ENCODE measurements around the gene ARF1. TPM values are rescaled to one million over a fixed set of nuclear protein-coding genes. Genes with fewer than 3 reads are reported as not detected.
"Not testable (repeated sequence)": the region's sequence is repeated elsewhere in the genome, so short reads cannot be mapped to it uniquely, and the experiment has no call there.

The ARF1 gene
- total RNA-seq, 1 donor from 2014 or later = 152 TPM

DNA sequence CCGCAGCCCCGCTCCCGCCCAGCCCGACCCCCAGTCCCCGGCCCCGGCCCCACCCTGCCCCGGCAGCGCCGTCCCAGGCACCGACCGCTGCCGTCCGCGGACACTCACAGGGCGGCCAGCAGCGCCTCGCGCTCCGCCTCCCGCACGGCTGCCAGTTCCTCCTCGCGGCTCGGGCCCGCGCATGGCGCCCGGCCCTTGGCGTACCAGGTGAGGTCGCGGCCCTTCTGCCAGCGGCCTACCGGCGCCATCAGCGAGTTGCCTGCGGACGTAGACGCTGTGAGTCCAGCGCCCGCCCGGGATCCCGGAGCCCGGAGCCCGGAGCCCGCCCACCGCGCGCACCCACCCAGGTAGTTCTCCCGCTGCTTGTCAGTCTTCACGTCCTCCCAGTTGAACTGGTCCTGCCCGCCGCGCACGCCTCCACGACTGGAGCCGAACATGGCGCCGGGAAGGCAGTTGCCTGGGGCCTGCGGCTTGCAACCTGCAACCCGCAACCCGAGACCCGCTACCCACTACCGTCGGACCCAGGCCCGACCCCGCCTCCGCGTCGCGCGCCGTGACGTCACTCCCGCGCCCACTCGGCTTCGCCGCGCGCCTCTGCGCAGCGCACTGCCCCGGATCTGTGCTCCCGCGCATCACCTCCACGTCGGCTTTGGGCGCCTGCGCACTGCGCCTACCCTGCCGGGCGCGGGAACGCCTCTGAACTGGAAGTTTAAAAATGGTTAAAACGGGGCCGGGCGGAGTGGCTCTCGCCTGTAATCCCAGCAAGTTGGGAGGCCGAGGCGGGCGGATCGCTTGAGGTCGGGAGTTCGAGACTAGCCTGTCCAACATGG is 20.5 kb downstream of the ARF1 start, which contains the start of gene C1orf35:
Gene C1orf35, minus strand, starts transcription at position 535 of the 830 bp plus-strand sequence. Its CDS starts 98 bp downstream, at position 437.
- DNase-seq = peak; percentile 98

DNA sequence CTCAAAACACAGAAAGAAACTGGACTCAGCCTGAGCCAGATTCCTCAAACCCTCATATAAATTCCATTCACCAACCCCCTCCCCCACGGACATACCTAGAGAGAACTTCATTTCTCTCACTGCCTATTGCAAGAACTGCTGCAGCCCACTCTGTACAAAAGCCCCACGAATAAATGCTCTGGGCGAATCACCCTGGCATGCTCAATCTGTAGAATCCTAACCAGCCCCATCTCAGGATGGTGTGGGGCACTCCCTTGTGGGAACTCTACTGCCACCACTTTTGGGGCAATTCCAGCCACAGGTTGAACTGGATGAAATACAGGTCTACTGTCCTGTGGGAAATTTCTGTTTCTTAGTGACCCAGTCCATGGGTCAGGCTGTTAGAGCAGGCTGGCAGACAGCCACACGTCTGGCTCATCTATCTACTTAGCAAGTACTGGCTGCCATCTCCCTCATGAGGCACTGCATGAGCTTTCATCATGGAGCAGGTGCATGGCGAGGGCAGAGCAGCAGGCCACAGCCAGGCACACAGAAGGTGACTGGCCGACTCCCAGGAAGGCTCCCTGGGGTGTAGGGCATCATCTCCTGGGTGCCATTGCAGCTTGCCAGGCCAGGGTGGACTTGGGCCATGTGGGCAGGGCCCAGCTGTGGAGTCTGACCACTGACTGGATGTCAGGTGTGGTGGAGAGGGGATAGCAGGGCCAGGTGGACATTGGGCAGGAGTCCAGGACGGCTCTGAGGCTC is 22.2 kb downstream of the ARF1 start:
- no peak for DNase-seq

DNA sequence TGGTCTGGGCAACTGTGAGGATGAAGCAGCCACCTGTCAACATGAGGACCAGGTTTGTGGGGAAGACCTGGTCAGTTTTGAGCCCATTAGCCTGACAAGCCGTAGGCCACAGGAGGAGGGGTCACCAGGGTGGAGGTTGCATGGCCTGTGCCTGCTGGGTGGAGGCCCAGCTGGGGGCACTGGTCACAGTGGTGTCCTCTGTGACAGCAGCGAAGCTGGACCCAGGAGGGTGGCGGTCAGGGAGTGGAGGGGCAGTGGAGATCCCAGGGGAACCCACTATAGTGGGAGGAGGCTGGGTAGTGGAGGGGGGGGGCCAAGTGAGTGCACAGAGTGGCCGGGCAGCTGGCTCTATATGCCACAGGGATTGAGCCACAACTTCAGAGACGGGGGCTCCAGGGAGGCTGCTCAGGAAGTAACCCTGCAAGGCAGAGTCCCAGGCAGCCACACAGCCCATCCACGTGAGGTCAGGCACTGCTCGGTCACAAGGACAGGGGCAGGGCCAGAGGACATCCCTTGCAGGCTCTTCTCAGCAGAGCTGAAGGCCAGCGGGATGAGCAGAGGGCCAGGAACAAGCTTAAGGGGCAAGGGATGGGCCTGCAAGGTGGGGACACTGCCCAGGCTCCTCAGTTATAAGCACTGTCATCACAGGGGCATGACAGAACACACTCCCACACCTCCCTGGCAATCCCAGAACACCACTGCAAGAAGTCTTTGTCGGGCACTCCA is 22.9 kb downstream of the ARF1 start:
- no peak for DNase-seq

DNA sequence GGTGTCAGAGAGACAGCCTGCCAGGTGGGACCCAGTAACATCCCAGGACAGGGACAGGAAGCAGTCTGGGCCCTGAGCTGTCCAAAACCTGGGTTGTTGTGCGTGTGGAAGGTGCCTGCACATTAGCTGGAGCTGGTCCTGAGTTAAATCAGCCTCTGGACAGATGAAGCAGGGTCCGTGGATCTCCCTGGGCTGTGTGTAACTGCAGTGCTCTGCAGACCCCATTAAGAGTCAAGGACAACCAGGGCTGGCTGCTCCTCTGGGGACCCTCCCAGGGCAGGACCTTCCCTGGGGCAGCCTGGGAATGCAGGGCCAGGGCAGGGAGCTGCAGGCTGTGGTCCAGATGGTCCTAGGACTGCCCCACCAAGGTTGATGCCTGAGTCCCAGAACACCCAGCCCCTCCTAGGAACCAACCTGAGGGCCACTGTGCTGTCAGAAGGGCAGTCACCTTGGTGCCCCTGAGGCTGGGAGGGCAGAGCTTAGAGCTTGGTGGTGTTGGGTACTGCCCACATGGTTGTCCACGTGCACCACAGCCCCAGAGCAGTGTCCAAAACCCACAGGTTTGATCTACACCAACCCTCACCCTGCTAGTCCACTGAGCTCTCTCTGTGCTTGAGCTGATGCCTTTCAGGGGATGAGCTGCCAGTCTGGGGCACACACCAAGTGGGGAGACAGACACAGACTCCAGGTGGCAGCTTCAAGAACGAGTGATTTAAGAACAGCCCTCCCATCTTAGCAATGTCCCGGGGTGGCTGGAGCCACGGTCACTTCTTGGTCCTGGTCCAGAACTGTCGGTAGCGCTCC is 23.7 kb downstream of the ARF1 start:
- DNase-seq = no peak

DNA sequence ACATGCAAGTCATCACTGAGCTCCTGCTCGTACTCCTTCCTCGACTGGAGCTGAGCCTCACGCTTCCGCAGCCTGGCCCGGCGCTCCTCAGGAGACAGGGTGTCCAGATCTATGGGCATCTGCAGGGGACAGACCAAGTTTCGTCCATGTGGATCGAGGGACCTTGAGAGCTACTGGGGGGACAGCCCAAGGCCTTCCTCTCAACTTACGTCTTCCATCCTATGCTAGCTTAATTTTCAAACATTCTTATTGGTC is 24.2 kb downstream of the ARF1 start:
- no peak for DNase-seq

DNA sequence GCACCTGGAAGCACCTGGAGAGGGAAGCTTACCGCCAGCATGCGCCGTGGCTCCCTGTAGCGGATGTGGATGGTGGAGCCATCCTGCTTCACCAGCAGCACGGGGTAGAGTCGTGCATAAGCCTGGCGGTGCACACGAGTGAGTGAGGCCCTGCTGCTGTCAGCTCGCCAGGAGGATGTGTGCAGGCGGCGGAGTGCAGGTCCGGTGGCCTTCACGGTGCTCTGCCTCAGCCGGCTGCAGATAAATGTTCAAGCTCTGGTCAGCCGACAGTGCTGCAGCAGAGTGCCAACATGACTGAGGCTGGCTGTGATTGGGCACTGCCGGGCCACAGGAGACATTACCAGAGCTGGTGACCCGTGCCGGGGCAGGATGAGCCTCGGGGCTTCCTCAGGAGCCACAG is 25.1 kb downstream of the ARF1 start:
- DNase-seq = no peak

DNA sequence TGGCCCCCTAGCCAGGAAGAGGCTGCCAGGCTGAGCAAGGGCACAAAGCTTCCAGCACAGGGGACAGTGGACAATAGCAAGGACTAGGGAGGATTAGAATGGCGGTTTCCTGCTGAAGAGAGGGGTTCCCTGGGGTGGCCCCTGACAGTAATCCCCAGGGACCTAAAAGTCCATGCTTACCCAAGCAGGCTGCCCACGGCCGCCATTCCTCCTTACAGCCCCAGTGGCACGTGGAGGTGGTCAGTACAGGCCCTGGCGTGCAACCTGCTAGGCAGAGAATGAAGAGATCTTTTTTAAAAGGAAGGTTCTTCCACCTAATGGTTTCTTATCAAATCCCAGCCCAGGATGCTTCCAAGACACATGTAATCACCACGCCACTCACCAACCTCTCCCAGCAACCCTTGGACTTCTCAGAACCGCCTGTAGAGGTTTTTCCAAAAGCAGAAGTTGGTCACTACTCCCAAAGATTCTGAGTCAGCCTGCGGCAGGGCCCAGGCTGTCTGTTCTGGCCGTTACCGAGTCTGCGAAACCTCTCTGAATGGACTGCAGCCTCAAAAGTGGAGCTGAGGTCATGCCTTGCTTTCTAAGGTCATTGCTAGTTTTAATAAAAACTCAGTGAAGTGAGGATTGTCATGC is 25.7 kb downstream of the ARF1 start:
- no peak for DNase-seq

DNA sequence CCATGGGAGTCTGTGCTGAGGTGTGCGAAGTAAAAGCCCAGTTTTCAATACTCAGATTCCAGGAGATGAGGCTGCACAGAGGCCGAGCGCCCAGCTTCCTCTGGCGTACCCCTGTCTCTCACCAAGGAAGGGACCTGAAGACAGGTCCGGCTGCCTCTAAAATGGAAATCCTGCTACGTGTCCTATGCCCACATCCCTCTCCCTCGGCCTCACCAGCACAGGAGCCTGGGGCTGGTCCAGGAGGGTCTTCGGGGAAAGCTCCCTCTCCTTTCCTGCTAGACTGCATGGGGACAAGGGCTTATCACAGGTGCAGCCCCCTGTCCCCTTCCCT is 26.2 kb downstream of the ARF1 start:
- DNase-seq = no peak

DNA sequence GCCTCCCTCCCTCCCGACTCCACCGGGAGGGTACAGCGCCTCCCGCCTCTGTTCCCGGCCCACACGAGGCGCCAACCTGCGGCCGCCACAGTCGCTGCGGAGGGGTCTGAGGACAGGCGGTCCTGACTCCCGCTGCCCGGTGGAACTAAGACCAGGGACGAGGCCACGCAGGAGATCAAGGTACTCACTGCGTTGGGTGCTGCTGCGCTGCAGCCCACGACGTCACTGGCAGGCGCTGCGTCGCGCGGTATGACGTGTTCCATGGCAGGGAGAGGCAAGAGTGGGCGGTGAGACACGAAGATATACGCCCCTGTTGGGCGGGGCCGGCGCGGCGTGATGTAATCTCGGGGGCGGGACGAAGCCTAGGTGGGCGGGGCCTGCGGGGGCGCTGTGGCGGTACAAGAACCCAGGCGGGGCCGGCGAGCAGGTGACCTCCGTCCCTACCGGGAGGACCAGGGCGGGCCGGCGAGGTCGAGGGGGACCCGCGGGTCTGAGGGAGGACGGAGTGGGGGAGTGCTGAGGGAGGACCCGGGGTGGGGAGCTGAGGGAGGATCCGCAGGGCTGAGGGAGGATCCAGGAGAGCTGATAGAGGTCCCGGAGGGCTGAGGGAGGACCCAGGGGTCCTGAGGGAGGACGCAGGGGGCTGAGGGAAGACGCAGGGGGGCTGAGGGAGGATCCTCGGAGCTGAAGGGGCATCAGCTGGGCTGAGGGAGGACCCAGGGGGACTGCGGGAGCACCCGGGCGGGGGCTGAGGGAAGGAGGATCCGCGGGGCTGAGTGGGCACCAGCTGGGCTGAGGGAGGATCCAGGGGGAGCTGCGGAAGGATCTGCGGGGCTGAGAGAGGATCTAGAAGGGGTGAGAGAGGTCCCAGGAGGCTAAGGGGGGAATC is 26.8 kb downstream of the ARF1 start, which contains the start of gene MRPL55:
Gene MRPL55, minus strand, starts transcription at position 227 of the 889 bp plus-strand sequence. CDS start 1,039 bp downstream, outside the sequence.
- DNase-seq = peak; percentile 99

DNA sequence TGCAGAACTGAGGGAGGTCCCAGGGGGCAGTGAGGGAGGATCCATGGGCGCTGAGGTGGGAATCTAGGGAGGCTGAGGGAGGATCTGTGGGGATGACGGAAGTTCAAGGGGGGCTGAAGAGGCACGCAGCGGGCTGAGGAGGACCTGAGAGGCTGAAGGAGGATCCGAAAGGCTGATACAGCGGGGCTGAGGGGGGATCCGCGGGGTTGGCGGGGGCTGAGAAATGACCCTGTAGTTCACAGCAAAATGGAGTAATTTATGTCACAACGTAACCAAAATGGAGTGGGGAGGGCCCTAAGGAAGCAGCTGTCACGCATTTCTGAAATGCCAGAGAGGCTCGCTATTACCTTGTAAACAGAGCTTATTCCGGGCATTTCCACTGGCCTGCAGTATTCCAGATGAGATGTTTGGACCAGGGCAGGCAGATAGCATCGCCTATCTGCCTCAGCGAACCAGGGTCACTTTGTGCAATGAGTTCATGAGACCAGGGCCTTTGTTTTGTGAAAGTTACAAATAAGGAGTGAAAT is 27.5 kb downstream of the ARF1 start:
- DNase-seq = peak; percentile 45

DNA sequence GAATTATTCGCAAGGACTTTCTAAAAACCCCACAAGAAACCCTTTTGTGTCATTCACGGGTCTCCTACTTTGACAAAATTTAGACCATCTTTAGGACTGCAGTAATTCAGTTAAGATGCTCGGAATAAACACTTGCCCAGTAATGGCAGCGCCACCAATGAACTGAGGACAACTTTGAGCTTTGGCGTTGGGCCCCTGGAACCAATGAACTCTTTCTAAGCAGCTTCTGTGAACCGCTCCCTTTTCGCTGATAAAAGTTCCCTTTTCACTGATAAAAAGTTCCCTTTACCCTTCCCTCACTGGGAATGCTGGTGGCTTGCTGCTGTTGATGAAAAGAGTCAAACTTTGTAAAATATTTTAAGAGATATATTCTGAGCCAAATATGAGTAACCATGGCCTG is 28.0 kb downstream of the ARF1 start:
- no peak for DNase-seq

DNA sequence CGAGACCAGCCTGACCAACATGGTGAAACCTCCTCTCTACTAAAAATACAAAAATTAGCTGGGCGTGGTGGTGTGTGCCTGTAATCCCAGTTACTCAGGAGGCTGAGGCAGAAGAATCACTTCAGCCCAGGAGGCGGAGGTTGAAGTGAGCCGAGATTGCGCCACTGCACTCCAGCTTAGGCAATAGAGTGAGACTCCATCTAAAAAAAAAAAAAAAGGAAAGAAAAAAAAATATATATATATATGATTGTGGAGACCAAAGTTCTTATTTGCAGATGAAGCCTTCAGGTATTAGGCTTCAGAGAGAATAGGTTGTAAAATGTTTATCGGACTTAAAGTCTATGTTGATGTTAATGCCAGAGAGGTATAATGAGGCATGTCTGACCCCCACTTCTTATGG is 28.8 kb downstream of the ARF1 start:
- not testable (repeated sequence) for DNase-seq

DNA sequence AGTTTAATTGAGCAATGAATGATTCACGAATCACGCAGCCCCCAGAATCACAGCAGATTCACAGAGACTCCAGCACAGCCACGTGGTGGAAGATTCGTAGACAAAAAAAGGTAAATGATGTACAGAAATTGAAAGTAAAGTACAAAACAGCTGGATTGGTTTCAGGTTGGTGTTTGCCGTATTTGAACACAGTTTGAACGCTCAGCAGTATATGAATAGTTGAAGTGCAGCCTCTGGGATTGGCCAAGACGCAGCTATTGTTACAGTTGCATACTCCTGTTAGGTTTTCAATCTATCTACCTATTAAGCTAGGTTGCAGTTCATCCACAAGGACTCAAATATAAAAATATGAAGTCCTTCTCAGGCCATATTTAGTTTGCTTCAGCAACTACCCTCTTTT is 29.7 kb downstream of the ARF1 start:
- DNase-seq = no peak

DNA sequence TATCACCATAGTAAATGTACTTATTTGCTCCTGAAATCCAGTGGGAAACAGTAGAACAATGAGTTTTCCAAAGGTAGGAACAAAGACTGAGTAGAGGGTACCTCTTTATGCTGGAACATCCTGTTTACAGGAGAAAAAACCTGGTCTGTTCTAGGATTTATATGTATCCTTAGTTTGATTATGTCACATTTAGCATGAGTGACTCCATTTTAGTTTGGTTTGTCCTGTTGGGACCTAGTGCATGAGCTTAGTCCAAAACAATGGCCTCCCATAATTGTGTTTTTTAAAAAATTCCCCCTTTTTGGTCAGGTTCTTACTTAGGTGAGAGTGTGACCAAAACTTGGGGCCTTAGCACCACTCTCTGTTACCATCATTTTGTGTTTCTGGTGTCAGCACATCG is 30.1 kb downstream of the ARF1 start:
- no peak for DNase-seq

DNA sequence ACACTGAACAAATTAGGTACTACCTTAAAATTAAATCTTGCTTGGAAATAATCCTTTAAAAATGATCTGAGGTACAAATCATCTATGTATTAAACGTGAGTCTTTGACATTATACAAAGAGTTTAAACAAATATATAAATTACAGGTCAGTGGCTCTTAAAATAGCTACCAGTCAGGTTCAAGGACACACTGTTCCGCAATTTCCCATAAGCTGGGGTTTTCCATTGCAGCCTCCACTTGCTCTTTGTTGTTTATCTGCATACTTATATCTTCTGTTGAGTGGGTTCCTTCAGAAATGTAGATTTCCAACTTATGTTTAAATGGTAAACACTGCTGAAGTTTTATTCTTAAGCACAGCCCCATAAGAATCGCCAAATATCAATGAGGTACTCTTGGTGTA is 32.3 kb downstream of the ARF1 start:
- no peak for DNase-seq

DNA sequence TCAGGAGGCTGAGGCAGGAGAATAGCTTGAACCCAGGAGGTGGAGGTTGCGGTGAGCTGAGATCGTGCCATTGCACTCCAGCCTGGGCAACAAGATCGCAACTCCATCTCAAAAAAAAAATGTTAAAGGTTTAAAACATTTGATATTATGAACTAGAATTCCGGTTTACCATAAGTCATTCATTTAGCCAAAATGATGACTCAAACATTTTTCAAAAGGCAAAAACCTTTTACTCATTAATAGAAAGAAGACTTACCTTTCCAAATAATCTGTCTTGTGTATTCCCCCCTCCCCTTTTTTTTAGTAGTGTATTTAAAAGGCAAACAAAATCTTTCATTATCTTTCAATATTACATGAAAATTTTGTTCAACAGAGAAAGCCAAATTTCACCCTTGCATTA is 34.8 kb downstream of the ARF1 start:
- DNase-seq = no peak

DNA sequence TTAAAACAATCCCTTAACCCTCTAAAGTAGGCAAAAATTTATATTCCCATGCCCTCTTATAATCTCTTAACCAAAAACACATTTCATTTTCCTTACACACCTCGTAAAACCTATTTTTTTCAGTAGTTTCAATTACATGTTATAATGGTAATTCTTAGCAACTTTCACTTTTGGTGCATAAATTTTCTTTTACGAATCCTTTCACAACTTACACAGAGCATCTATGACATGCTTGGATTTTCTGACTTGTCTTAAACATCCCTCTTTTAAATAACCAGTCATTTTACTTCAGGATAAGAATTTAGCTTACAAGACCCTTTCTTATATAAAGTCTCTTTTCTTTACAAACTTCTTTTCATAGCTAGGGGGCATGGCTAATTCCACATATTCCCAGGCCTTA is 35.5 kb downstream of the ARF1 start:
- no peak for DNase-seq

DNA sequence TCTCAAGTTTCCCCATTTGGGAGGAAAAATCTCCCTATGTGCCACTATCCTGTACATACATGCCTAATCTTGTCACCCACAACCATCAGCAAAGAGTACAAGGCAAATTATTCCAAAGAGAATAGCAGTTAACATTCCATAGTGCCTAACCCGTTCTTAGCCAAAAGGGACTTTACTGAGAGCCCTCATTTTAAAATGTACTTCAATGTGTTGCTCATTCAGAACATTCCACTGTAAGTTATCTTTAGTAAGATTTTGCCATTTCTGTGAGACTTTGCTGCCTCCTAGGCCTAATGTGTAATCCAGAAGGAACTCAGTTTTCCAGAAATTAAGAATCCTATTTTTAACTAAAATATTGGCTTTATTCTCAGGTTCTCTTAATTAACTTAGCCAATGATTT is 37.8 kb downstream of the ARF1 start:
- DNase-seq = no peak

DNA sequence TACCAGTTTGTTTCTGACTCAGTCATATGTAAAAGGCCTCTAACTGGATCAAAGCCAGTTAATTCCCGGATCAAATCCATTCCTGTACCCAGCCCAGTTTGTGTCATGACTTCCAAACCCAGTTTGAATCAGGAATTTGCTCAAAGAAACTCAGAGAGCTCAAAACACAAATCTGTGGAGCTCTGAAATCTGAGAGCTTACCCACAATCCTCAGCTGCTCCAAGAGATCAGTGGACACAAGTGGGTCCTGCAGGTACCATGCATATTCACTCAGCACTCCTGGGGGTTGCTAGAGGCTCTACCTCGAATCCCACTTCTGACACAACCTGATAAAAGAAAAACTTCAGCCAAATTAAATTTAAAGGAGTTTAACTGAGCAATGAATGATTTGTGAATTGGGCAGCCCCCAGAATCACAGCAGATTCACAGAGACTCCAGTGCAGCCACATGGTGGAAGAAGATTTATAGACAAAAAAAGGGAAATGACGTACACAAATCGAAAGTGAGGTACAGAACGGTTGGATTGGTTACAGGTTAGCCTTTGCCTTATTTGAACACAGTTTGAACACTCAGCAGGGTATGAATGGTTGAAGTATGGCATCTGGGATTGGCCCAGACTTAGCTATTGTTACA is 38.5 kb downstream of the ARF1 start:
- no peak for DNase-seq

DNA sequence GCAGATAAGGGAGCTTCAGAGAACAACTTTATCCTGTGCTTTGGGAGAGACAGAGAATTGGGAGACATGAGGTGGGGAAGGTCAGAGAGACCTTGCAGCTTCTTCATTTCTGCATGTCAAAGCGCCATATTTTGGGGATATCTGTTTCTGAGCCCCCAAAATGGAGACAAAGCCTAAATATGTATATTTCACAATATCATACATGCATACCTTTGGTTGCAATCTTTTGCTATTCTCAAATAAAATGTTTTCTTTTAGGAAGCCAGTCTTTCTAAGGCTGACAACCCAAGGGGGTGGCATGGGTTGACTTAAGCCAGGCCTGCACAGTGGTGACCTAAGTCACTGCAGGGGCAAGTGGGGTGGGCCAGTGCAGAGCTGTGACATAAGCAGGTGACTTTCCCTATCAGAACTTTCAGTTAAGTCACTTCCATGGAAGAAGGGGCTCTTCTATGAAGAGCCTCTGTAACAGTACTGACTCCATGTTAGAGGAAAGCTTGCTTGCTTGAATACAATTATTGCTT is 40.5 kb downstream of the ARF1 start:
- DNase-seq = no peak
